HG02642 (cell line): Measurements from ENCODE around the gene HEATR5B.
"Not testable (repeated sequence)": the region's sequence is repeated elsewhere in the genome, so short reads cannot be mapped to it uniquely, and the experiment has no call there.

Experiments used
- ATAC-seq: cut with Tn5 transposase; IDR thresholded peaks from one replicate; pipeline ENCODE4 v1.9.1; 2021; ENCODE audit warnings: mild to moderate bottlenecking; ENCODE audit not compliant: unreplicated experiment, poor library complexity

Gene HEATR5B

DNA sequence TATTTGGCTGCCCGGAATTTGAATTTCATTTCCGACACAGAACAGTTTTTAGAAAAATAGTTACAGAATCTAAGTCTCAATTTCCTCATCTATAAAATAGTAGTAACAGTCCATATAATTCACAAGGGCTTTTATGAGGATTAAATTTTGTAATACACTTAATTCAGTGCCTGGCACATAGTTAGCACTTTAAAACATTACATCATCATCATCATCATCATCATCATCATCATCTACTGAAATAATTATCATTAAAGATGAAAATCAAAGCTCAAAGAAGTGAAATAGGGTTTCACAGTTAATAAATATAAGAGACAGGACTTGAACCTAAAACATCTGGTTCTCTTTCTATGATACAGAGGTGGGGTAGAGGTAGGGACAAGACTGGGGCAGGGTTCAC is 13.2 kb downstream of the HEATR5B start:
- no peak for ATAC-seq

- ATAC-seq: no peak
Observed at GRCh38 chr2:37068686-37069085, 15.5 kb downstream of the HEATR5B start.

DNA sequence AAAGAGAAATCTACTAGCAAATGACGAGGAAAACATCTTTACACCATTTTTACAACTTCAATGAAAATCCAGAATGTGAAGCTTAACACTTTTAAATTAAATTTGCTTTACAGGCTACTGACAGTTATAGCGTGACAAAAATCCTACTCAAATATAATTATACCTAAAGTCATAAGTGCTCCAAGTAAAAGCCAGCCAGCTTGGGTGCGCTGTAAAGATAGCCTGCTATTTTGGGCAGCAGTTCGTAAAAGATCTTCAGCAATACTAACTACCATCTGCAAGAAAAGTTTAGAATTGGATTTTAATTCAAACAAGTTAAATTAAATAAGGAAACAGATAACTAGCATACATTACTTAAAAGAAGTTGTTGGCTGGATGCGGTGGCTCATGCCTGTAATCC is 22.4 kb downstream of the HEATR5B start:
- no peak for ATAC-seq

- ATAC-seq: no peak
Observed at GRCh38 chr2:37061013-37061711, 23.0 kb downstream of the HEATR5B start.

DNA sequence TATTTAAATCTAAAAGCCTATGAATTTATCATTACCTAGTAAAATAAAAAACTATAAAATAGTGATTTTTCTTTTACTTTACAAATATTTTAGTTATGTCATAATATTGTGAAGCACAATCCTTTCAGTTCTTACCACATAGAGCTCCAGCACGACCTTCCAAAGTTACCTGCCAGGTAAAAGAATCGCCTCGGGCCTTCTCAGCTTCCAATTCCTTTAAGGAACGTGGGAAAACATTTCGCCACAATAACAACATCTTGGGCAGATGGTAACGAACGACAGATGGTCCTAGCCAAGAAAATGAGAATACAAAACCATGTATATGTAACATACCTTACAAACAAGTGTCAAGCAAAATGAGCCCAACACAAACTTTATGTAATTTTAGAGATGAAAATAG is 23.7 kb downstream of the HEATR5B start:
- no peak for ATAC-seq

DNA sequence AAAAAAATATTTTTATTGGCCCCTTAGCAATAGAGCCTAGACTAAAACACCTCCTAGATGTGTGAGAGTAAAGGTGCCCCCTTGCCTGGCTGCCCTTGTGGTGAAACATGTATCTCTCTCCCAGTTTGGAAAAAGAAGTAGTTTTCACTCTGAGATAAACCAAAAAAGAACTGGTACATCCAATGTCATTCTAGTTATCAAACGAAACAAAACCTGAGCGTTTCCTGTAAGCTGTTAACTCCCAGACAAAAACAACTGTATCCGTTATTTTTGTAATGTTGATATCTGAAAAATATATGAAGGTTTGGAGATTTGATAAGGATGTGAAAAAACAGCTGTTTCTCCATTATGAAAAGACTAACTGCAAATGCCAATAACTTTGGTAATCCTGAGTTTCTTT is 24.3 kb downstream of the HEATR5B start:
- no peak for ATAC-seq

DNA sequence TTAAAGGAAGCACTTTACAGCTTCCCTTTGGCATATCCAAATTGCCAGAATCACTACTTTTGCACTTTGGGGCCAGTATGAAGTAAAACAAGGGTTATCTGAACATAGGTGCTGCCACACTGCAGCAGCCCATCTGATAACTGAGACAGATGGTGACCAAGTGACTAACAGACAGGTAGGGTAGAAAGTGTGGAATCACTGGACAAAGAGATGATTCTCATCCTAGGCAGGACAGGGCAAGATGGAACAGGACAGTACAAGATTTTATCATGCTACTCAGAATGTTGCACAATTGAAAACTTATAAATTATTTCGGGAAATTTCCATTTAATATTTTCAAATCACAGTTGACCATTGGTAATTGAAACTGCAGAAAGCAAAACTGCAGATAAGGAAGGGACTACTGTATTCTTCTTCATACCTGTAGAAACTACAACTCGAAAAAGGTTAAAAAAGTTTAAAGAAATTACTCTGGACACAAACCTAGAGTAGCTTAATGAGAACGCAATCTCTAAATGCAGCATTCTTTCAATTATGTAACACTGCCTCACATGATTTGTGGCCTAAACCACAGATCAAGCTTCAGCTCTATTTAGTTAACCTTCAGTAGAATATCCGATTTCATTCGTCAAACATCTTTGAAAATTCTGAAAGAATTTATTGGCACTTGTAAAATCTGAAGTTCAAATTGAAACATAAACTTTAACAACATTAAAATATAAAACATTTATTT is 31.4 kb downstream of the HEATR5B start:
- no peak for ATAC-seq

DNA sequence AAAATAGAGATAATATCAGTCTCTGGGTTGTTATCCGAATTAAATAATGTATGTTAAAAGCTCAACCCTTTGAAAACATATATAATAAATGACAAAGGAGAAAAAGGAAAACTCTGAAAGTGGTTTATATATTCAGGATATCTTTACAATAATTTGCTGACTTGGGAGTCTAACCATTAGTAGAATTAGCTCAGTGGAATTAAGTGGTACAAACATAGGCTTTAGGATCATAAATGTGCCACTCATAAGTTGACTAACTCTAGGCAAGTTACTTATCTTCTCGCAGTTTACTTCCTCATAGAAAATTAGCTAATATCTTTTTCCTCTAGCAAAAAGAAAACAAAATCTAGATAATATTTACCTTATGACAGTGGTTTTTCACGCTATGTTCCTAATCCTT is 44.6 kb downstream of the HEATR5B start:
- no peak for ATAC-seq

GRCh38 chr2:37037771-37038170 is 46.4 kb downstream of the HEATR5B start:
- ATAC-seq: no peak

GRCh38 chr2:37029758-37030157 is 54.4 kb downstream of the HEATR5B start:
- no peak for ATAC-seq

- ATAC-seq: no peak
Observed at GRCh38 chr2:37026050-37026449, 58.1 kb downstream of the HEATR5B start.

DNA sequence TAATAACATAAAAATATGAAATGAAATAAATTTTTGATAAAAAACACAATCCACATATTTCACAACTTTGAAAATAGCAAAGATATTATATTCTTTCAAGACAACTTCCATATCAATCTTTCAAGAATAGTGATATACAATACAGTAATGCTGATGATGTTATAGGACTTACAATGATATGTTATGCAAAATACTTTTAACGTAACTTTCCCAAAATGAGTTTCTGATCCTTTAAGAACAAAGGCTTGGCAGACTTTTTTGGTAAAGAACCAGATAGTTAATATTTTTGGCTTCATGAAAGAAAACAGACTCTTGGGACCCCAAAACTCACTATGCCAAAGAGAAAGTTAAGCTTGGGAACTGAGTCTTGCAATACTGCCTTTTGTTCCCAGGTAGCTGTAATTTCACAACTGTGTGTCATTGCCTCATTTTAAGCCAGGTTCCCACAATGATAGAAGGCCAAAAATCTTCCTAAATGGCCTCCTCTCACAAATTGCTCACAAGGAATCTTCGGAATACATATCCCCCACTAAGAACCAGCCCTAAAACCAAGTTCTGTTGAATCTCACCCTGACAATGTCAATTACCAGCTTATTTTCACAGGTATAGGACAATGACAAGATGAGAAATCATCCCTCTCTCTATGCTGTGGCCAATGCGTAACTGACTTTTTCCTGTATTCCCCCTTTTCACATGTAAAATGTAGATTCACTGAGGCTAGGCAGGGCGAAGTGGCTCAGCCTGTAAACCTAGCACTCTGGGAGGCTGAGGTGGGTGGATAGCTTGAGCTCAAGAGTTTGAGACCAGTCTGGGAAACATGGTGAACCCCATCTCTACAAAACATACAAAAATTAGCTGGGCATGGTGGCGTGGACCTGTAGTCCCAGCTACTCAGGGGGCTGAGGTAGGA is 63.0 kb downstream of the HEATR5B start:
- ATAC-seq: no peak

- no peak for ATAC-seq
Observed at GRCh38 chr2:37020212-37020886, 63.8 kb downstream of the HEATR5B start.

DNA sequence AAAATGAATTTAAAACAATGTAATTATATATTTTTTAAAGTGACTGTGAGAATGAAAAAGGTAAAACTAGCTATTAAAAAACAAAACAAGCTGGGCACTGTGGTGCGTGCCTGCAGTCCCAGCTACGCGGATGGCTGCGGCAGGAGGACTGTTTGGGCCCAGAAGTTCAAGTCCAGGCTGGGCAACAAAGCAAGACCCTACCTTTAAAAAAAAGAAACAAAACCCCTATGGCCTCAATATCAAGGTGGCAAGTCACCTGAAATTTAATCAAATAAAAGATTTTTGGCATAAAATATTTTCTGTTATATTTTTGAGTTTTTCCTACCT is 70.9 kb downstream of the HEATR5B start:
- ATAC-seq: peak; percentile 25

- no peak for ATAC-seq
Observed at GRCh38 chr2:37011130-37011529, 73.0 kb downstream of the HEATR5B start.

- ATAC-seq: peak; percentile 99
Observed at GRCh38 chr2:37005118-37005868, 78.9 kb downstream of the HEATR5B start.

DNA sequence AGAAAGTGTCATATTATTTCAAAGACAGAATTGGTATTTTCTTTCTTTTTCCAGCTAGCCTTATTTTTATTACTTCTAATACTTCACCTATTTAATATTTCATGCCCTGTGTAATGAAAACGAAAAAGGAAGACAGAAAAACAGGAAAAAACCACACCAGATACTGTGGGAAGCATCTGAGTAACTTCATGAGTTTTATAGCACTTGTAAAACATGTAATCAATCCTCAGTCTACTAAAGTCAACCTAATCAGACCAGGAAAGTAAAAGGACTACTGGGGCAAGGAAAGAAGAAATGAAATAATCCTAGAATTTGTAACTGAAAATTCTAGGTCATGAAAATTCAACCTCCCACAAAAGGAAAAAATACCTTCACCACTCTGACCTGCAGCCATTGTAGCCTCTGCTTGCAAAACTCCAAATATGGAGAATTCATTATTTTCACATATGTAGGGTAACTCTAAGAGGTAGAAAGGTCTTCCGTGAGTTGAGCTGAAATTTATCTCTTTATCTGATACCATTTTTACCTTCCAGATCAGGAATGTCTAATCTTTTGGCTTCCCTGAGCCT is 83.1 kb downstream of the HEATR5B start:
- no peak for ATAC-seq

- no peak for ATAC-seq
Observed at GRCh38 chr2:37000318-37000717, 83.9 kb downstream of the HEATR5B start.

GRCh38 chr2:36999416-36999815 is 84.8 kb downstream of the HEATR5B start:
- ATAC-seq: not testable (repeated sequence)
